GM12892 (cell line): Measurements from ENCODE around the gene SLC6A16.

Experiments used
- POLR2A ChIP-seq: IDR thresholded peaks from 2 replicates; pipeline ENCODE4 v1.6.1; 2011; ENCODE audit warnings: low read depth, low read length, control low read depth
- POLR2AphosphoS5 ChIP-seq: IDR thresholded peaks from 2 replicates; pipeline ENCODE4 v1.6.1; 2011; ENCODE audit warnings: low read depth, low read length, control low read depth
- TAF1 ChIP-seq: IDR thresholded peaks from 2 replicates; pipeline ENCODE4 v1.6.1; 2011; ENCODE audit warnings: low read depth, mild to moderate bottlenecking, control low read depth, low read length, borderline replicate concordance

- TF ChIP-seq POLR2AphosphoS5 (no peak), POLR2A (no peak), TAF1 (no peak)
Observed at GRCh38 chr19:49339301-49340068, 14.5 kb upstream of the SLC6A16 start.
